DOHH2 (cell line): ENCODE data around the gene ZNF8.

Experiments used
- CTCF ChIP-seq: fragments of 200-600 bp; sonication (generic); IDR thresholded peaks from one replicate; pipeline ENCODE4 v1.5.1; 2014; ENCODE audit warnings: antibody characterized with exemption, mild to moderate bottlenecking, low read depth, low read length; ENCODE audit not compliant: poor library complexity, severe bottlenecking
- EZH2phosphoT487 ChIP-seq: fragments of 200-600 bp; sonication (generic); IDR thresholded peaks from 2 replicates; pipeline ENCODE4 v1.6.1; 2017; ENCODE audit warnings: borderline replicate concordance, mild to moderate bottlenecking, antibody characterized with exemption, low read length, moderate library complexity, mixed read lengths

- TF ChIP-seq CTCF = no peak
- no peak for TF ChIP-seq EZH2phosphoT487
These were observed 56.9 kb downstream of the ZNF8 start for GRCh38 chr19:58335630-58336029.
